ENCODE measurements around the gene SLC39A11.

SLC39A11 gene

DNA sequence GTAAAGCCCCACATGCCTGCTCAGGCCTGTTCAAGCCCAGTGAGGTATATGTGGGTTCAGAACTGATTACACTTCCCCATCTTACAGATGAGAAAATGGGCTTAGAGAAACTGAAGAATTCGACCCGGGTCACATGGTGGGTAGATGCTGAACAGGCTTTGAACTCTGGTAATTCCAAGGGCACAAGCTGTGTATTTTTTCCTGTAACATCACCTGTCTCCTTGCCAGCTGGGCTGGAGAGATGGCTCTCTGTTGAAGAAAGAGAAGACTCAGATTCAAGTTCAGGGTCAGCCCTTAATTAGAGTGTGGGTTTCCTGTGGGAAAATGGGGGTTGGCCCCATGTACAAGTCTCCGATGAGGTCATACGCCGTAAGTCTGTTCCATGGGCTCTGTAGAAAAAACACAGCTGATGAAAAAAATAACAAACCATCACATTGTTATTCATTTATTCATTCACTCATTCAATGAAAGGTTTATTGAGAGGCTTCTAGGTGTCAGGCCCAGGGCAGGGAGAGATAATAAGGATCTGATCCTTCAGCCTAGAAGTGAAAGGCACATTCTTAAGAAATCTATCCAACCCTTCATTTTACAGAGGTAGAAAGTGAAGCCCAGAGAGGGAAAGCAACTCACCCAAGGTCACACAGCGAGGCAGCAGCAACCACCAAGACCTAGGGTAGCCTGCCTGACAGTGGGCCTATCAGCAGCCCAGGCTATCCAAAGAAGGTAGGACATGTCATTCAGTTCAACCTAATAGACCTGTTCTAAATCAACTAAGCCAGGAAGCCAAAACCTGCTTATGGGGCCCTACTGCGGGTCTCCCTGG is 488.9 kb downstream of the SLC39A11 start:
- no peak for DNase-seq

DNA sequence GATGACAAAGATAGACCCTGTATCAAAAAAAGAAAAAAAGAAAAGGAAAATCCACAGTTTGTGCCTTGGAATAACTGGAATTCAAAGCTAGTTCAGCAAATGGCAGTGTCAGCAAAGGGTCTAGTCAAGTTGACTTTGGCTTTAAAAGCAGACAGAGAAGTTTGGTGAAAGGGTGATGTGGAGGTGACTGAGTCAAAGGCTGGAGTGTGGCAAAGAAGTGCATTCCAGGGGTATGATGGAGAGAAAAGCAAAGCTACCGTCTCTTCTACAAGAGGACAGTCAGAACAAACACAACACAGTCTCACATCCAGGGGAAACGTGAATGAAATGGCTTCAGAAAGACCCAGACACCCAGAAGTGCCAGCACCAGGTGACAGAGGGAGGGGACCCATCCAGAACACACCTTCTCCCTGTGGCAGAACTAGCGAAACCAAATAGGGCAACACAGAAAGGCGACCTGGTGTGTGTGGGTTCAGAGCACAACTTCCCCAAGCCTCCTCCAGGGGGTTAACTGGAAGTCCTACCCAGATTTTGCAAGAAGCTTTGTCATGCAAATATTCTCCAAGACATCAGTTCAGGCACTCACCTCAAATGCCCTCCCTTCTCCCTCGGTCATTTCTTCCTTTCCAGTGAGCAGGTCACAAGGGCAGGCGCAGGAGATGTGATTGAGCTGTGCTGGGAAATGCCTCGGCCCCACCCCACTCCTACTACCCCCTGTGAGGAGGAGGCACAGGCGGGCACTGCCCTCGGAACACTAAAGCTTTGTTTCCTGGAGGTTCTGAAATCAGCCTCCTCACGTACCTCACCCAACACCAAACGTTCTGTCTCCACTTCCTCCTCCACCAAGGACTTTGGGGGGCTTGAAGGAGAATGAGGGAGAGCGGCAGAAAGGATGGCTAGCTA is 489.7 kb downstream of the SLC39A11 start:
- DNase-seq = no peak

DNA sequence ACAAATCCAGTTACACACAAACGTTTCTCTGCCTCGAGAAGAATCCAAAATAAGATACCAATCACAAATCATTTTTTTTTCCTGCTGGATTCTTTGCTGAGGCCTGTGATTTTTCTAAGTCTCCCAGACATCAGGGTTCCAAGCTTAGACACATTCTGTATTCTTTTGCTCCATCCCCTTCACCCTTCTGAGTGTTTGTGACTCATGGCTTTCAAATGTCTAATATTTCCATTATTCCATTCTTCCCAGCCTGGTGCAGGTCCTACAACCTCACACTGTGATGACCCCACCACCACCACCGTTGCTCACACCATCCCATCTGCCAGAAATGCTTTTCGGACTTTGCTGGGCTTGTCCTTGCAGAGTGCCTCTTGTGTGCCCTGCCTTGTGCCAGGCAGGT is 491.6 kb downstream of the SLC39A11 start:
- no peak for DNase-seq

DNA sequence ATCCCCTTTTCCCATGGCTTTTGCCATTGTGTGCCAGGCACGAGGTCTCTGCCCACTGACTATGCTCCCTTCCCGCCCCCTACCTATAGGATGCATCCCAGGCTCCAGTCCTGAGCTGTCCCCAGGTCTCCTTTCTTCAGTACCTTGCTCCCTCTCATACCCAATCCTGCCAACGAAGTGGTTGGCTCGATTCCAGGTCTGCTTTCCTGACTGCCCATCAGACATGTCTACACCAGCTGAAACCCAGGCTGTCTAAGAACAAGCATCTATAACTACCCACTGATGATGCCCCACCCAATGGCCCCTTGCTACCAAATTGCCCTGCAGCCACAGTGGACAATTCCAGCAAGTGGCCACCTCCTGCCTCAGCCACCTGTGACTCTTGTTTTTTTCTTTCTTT is 492.6 kb downstream of the SLC39A11 start:
- DNase-seq = no peak

DNA sequence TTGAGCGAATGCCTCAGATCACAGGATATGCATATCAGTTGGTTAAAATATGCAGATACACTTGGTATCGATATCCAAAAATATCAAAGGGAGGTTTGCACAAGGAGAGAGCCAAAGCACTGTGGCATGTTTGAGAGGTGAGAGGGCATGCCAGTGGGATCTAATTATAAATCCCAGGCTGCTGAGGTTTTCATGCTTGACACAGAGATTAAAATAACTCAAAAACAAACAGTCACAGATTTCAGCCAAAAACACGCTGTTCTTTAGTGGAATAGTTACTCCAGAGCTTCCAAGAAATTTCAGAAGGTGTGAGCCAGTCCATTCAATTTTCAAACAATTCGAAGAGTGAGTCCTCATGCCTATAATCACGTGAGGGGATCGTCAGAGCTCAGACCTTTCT is 493.8 kb downstream of the SLC39A11 start:
- DNase-seq = no peak

DNA sequence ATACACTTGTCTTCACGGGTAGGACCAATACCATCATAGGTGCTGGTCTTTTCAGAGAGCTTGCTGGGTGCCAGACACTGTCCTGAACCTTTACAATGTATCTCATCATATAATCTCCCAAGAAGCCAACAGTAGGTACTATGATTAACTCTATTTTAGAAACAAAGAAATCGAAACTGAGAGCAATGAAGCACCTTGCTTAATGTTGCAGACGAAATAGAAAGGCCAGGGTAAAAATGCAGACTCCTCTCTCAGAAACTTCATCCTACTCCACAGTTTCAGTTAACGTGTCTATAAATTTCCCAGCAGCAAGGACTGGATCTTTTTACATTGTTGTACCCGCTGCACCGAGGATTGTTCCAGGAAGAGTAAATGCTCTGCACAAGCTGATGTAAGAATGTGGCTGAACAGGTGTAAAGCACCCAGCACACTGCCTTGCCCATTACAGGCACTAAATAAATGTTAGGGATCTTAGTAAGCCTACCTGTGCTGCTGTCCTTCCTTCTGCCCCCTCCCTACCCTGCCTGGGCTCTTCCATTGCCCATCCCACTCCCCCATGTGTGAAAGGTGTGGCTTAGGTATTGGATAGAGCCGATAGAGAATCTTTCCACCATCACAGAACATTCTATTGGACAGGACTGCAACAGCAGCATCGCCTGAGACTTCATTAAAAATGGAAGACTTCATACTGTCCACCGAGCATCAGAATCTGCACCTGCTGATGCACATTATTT is 495.0 kb downstream of the SLC39A11 start:
- DNase-seq = no peak
